ENCODE measurements around the gene GSE1. TPM values are rescaled to one million over a fixed set of nuclear protein-coding genes. Genes with fewer than 3 reads are reported as not detected.

The GSE1 gene
- total and polyA plus RNA-seq, 2 of the 13 experiments (the other 11 are each of a cell fraction or from before 2014, with no cell fraction given): 16.1 to 31.2 TPM

DNA sequence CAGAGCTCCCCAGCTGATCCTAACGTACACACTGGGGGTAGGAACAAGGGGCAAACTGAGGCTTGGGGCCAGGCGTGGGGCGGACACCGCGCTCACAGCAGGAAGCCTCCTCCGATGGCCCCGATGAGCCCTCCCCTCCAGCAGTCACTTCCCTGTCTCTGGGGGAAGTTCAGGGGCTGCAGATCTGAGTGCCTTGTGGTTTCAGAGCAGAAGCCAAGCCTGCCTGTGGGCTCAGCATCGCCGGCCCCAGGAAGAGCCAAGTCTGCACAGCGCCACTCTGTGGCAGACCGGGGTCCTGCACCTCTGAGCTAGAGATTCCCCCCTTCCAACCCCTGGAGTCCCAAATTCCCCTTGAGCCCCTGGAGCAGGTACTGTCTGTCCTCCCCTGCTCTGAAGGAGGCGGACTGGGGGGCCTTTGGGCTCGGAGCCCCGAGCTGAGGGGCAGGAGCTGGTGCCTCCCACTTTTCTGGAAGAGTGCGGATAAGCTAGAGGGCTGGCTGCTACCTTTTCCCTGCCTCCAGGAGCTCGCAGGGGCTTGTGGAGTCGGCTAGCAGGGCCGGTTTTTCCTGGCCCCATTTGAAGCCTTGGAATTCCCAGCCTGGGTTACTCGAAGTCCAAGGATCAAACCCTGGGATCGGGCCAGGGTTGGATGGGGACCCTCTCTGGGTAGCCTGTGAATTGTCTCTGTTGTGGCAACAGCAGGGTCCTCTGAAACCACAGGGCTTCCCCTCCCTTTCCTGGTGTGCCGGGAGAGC lies 2.9 kb downstream of the GSE1 start (continued):
- TF ChIP-seq SMAD1 (CRISPR knock-in tag; IDR thresholded peaks at IDR 0.05; ENCODE audit: borderline replicate concordance, low read depth): no peak
- peak; percentile 58; the same call in 1 of the 2 replicates for TF ChIP-seq SALL2 (CRISPR knock-in tag; IDR thresholded peaks at IDR 0.05)
- TF ChIP-seq SMARCC2 (IDR thresholded peaks at IDR 0.05): no peak
- no peak for TF ChIP-seq MED13 (CRISPR knock-in tag; IDR thresholded peaks at IDR 0.05)
- TF ChIP-seq RFXAP (CRISPR knock-in tag; IDR thresholded peaks at IDR 0.05; ENCODE audit: borderline replicate concordance): peak; percentile 62; the same call in 1 of the 2 replicates
- TF ChIP-seq, protein P1, sequence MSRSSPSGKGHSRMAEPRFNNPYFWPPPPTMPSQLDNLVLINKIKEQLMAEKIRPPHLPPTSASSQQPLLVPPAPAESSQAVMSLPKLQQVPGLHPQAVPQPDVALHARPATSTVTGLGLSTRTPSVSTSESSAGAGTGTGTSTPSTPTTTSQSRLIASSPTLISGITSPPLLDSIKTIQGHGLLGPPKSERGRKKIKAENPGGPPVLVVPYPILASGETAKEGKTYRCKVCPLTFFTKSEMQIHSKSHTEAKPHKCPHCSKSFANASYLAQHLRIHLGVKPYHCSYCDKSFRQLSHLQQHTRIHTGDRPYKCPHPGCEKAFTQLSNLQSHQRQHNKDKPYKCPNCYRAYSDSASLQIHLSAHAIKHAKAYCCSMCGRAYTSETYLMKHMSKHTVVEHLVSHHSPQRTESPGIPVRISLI (CRISPR knock-in tag; IDR thresholded peaks at IDR 0.05; ENCODE audit: borderline replicate concordance): no peak
- TF ChIP-seq, protein P2, sequence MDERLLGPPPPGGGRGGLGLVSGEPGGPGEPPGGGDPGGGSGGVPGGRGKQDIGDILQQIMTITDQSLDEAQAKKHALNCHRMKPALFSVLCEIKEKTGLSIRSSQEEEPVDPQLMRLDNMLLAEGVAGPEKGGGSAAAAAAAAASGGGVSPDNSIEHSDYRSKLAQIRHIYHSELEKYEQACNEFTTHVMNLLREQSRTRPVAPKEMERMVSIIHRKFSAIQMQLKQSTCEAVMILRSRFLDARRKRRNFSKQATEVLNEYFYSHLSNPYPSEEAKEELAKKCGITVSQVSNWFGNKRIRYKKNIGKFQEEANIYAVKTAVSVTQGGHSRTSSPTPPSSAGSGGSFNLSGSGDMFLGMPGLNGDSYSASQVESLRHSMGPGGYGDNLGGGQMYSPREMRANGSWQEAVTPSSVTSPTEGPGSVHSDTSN (CRISPR knock-in tag; IDR thresholded peaks at IDR 0.05): no peak
- TF ChIP-seq, protein P3, sequence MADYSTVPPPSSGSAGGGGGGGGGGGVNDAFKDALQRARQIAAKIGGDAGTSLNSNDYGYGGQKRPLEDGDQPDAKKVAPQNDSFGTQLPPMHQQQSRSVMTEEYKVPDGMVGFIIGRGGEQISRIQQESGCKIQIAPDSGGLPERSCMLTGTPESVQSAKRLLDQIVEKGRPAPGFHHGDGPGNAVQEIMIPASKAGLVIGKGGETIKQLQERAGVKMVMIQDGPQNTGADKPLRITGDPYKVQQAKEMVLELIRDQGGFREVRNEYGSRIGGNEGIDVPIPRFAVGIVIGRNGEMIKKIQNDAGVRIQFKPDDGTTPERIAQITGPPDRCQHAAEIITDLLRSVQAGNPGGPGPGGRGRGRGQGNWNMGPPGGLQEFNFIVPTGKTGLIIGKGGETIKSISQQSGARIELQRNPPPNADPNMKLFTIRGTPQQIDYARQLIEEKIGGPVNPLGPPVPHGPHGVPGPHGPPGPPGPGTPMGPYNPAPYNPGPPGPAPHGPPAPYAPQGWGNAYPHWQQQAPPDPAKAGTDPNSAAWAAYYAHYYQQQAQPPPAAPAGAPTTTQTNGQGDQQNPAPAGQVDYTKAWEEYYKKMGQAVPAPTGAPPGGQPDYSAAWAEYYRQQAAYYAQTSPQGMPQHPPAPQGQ (CRISPR knock-in tag; IDR thresholded peaks at IDR 0.05; ENCODE audit: borderline replicate concordance): no peak
- no peak for TF ChIP-seq DNMT3B (CRISPR knock-in tag; conservative IDR thresholded peaks at IDR 0.05)
- TF ChIP-seq NR3C1 (CRISPR knock-in tag; IDR thresholded peaks at IDR 0.05): no peak
- TF ChIP-seq EED (CRISPR knock-in tag; IDR thresholded peaks at IDR 0.05): 0 out of 2 replicates have a peak, but pooled peaks have one; percentile 31
- no peak for TF ChIP-seq SMARCE1 (IDR thresholded peaks at IDR 0.05; ENCODE audit: borderline replicate concordance)
- no peak for TF ChIP-seq MEIS1 (CRISPR knock-in tag; IDR thresholded peaks at IDR 0.05; ENCODE audit: borderline replicate concordance)
- TF ChIP-seq, protein P4, sequence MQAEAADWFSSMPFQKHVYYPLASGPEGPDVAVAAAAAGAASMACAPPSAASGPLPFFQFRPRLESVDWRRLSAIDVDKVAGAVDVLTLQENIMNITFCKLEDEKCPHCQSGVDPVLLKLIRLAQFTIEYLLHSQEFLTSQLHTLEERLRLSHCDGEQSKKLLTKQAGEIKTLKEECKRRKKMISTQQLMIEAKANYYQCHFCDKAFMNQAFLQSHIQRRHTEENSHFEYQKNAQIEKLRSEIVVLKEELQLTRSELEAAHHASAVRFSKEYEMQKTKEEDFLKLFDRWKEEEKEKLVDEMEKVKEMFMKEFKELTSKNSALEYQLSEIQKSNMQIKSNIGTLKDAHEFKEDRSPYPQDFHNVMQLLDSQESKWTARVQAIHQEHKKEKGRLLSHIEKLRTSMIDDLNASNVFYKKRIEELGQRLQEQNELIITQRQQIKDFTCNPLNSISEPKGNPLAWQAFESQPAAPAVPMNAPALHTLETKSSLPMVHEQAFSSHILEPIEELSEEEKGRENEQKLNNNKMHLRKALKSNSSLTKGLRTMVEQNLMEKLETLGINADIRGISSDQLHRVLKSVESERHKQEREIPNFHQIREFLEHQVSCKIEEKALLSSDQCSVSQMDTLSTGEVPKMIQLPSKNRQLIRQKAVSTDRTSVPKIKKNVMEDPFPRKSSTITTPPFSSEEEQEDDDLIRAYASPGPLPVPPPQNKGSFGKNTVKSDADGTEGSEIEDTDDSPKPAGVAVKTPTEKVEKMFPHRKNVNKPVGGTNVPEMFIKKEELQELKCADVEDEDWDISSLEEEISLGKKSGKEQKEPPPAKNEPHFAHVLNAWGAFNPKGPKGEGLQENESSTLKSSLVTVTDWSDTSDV (CRISPR knock-in tag; IDR thresholded peaks at IDR 0.05): no peak
- no peak for TF ChIP-seq NFE2L2 (IDR thresholded peaks at IDR 0.05; ENCODE audit: low read length)
- TF ChIP-seq HMG20A (CRISPR knock-in tag; IDR thresholded peaks at IDR 0.05; ENCODE audit: borderline replicate concordance): no peak
- no peak for TF ChIP-seq ZNF10 (CRISPR knock-in tag; IDR thresholded peaks at IDR 0.05; ENCODE audit: borderline replicate concordance, low read depth)
- TF ChIP-seq ZNF589 (CRISPR knock-in tag; conservative IDR thresholded peaks at IDR 0.05): no peak
- TF ChIP-seq ZNF329 (CRISPR knock-in tag; IDR thresholded peaks at IDR 0.05; ENCODE audit: low read depth): no peak
- TF ChIP-seq ZNF616 (CRISPR knock-in tag; IDR thresholded peaks at IDR 0.05; ENCODE audit: low read depth): no peak
- TF ChIP-seq GLI4 (CRISPR knock-in tag; IDR thresholded peaks at IDR 0.05; ENCODE audit: borderline replicate concordance): no peak
- no peak for TF ChIP-seq BRD4 (CRISPR knock-in tag; IDR thresholded peaks at IDR 0.05)
- no peak for TF ChIP-seq KLF13 (CRISPR knock-in tag; IDR thresholded peaks at IDR 0.05)
- no peak for TF ChIP-seq PLRG1 (conservative IDR thresholded peaks at IDR 0.05)
- no peak for TF ChIP-seq HDAC6 (IDR thresholded peaks at IDR 0.05; ENCODE audit: low read depth, low read length)
